Hepatocyte (in vitro differentiated cells): ENCODE results near the gene HOXA5.

ENCODE experiments used
- CTCF ChIP-seq: fragments of 200-600 bp; sonication (generic); IDR thresholded peaks from 2 replicates; pipeline ENCODE4 v1.5.1; 2016; ENCODE audit warnings: antibody characterized with exemption, mild to moderate bottlenecking; ENCODE audit not compliant: poor library complexity
- EZH2phosphoT487 ChIP-seq: fragments of 200-600 bp; sonication (generic); IDR thresholded peaks from one replicate; pipeline ENCODE4 v1.6.1; 2018; ENCODE audit warnings: antibody characterized with exemption, mild to moderate bottlenecking, low read depth, moderate library complexity; ENCODE audit not compliant: unreplicated experiment, severe bottlenecking

- TF ChIP-seq CTCF (no peak), EZH2phosphoT487 (no peak)
Measured at GRCh38 chr7:27091105-27091504, 52.4 kb downstream of the HOXA5 start.
